Fibroblast of skin of scalp (primary cell): ENCODE data around the gene ZC3H7B.
"Not testable (repeated sequence)": the region's sequence is repeated elsewhere in the genome, so short reads cannot be mapped to it uniquely, and the experiment has no call there.

Experiments
- DNase-seq: peaks from one replicate; pipeline ENCODE4 v3.0.0-alpha.2; 2013

ZC3H7B gene

GRCh38 chr22:41383085-41383484 is 81.8 kb downstream of the ZC3H7B start:
- DNase-seq, result no peak

GRCh38 chr22:41384128-41384527 is 82.8 kb downstream of the ZC3H7B start:
- DNase-seq, result no peak

- no peak for DNase-seq
These were observed 86.0 kb downstream of the ZC3H7B start for GRCh38 chr22:41387341-41387740.

- no peak for DNase-seq
These were observed 92.7 kb downstream of the ZC3H7B start for GRCh38 chr22:41394012-41394356.

GRCh38 chr22:41395531-41396240 is 94.4 kb downstream of the ZC3H7B start:
- no peak for DNase-seq

GRCh38 chr22:41397143-41397811 is 96.0 kb downstream of the ZC3H7B start:
- no peak for DNase-seq

- DNase-seq, result peak; percentile 41
These were observed 97.6 kb downstream of the ZC3H7B start for GRCh38 chr22:41398921-41399320.

- DNase-seq, result peak; percentile 85
These were observed 100.7 kb downstream of the ZC3H7B start for GRCh38 chr22:41401781-41402648.

GRCh38 chr22:41402851-41403250 is 101.5 kb downstream of the ZC3H7B start:
- not testable (repeated sequence) for DNase-seq

- DNase-seq, result peak; percentile 88
These were observed 102.4 kb downstream of the ZC3H7B start for GRCh38 chr22:41403532-41404318.

- no peak for DNase-seq
These were observed 104.3 kb downstream of the ZC3H7B start for GRCh38 chr22:41405588-41405987.

GRCh38 chr22:41406410-41406809 is 105.1 kb downstream of the ZC3H7B start:
- no peak for DNase-seq

GRCh38 chr22:41407433-41407832 is 106.1 kb downstream of the ZC3H7B start:
- no peak for DNase-seq

GRCh38 chr22:41408665-41409064 is 107.3 kb downstream of the ZC3H7B start:
- DNase-seq, result no peak
